C4-2B (cell line): Measurements from ENCODE around the gene DEPDC1B.
"Not testable (repeated sequence)": the region's sequence is repeated elsewhere in the genome, so short reads cannot be mapped to it uniquely, and the experiment has no call there.

Experiments used
- H3K27ac ChIP-seq: fragments of 450-650 bp; 2 replicates; pipeline ENCODE4 v1.5.1; 2017
- CTCF ChIP-seq: fragments of 450-650 bp; conservative IDR thresholded peaks from 2 replicates; pipeline ENCODE4 v1.5.1; 2017; ENCODE audit warnings: mild to moderate bottlenecking
- ZFX ChIP-seq: fragments of 450-650 bp; IDR thresholded peaks from 2 replicates; pipeline ENCODE4 v1.6.1; 2017

The DEPDC1B gene

DNA sequence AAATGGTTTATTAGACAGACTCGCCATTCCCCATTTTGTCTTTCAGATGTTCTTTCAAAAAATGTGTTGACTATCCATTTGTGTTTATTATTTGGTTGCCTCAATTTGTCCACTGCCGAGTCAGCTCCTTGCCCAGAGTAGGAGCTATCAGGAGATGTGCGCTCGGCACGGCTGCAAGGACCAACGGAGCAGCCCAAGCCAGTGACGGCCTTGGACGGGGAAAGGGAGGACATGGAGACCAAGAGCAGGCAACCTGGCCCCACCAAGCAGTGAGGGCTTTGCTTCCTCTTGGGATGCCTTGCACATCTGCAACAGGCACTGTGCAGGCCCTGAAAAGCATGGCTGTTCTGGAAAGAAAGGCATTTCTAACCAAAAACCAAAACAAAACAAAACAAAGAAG, 69.8 kb downstream of the DEPDC1B start:
- no peak for TF ChIP-seq CTCF
- H3K27ac ChIP-seq: no peak overlapping the region

DNA sequence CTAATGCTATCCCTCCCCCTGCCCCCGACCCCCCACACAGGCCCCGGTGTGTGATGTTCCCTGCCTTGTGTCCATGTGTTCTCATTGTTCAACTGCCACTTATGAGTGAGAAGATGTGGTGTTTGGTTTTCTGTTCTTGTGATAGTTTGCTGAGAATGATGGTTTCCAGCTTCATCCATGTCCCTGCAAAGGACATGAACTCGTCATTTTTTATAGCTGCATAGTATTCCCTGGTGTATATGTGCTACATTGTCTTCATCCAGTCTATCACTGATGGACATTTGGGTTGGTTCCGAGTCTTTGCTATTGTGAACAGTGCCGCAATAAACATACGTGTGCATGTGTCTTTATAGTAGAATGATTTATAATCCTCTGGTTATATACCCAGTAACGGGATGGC, 75.1 kb downstream of the DEPDC1B start:
- not testable (repeated sequence) for H3K27ac ChIP-seq

- not testable (repeated sequence) for H3K27ac ChIP-seq
Observed at GRCh38 chr5:60620752-60621151, 79.2 kb downstream of the DEPDC1B start.

GRCh38 chr5:60613826-60614225, 86.1 kb downstream of the DEPDC1B start:
- no peak overlapping the region for H3K27ac ChIP-seq
- TF ChIP-seq ZFX (no peak), CTCF (no peak)

- TF ChIP-seq CTCF (no peak), ZFX (no peak)
- no peak overlapping the region for H3K27ac ChIP-seq
Observed at GRCh38 chr5:60611099-60611740, 88.7 kb downstream of the DEPDC1B start.

DNA sequence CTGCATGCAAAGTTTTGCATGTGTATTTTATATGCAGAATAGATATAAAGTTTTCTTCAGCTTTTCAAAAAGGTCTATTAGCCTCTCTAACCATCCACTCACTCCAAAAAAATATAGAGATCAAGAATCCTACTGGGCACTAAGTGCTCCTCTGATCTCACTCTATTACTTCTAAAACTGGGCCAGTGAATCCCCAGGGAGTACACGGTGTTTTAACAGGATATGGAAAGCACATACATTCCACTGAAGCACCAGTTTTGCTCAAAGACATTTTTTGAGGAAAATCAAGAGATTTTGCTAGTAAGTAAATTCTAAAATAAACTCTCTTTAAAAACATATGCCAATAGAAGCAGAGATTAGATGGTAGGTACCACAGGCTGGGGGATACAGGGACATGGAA, 95.2 kb downstream of the DEPDC1B start:
- TF ChIP-seq ZFX (no peak), CTCF (no peak)
- H3K27ac ChIP-seq: no peak overlapping the region

GRCh38 chr5:60598424-60598823, 101.5 kb downstream of the DEPDC1B start:
- no peak overlapping the region for H3K27ac ChIP-seq
- TF ChIP-seq CTCF (no peak), ZFX (no peak)

DNA sequence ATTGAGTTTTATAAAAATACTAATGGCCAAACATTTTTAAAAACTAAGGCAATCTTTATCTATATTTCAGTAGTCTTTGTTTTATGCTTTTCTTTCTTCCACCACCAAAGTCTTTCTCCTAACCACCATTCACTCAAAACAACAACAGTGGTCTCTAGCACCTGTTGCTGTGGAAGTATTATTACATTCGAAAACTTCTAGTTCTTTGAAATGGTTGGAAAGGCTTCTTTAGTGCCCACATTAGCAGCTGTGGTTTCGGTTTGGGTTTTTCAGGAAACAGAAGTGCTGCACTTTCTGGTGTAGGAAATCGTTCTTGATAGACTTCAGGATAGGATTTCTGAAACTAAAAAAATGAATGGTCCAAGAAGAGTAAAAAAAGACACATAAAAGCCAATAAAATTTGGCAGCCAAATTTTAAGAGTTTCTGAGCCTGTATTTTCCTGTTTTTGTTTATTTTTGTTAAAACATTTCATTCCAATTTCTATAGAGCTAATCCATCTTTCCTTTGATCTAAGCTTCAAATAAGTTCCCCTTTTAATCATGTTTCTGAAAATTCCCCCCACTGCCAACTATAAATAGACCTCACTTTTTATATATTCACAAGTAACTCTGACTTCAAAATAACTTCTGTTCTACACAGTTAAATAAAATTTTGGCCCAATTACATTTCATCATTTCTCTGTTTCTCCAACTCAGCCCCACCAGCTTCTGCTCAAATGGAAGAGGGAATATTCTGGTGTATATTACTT, 102.2 kb downstream of the DEPDC1B start:
- no peak for TF ChIP-seq ZFX
- TF ChIP-seq CTCF: no peak
- no peak overlapping the region for H3K27ac ChIP-seq
